ENCODE measurements around the gene STOML1.

STOML1 gene

DNA sequence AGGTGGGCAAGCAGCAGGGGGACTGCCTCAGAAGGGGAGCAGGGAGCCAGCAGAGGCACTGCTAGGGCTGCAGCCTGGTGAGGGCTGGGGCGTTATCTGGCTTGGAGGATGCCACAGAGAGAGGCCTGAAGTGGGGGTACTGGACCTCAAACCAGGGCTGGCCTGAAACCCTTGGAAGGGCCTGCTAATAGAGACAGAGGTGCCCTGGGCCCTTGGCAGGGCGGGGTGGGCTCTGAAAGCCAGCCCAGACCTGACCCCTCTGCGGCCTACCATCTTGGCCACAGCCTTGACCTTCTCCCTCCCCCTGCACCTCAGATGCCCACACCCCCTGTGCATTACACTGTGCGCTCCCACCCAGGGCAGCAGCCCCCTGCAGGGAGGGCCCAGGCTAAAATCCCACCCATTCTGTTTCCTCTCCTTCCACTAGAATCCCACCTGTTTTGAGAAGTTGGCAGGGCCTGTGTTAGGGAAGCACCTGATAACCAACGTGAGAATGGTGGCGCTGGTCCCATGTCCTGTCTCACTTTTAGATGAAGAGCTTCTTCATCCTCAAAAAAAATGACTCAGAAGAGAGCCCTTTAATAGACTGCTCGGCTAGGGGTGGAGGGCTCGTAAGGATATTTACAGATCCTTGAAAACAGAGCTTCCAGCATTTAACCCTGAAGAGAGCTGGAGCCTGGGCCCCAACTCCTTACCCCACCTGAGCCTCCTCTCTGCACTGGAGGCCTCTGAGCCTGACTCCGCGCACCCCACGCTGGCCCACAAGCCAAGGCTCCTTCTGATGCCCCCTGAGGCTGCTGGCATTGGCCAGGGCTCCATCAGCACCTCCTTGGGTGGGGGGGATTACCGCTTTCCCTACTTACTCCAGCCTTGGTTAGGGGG lies 36.0 kb downstream of the STOML1 start:
- no peak for TF ChIP-seq POLR2A (IDR thresholded peaks at IDR 0.05; ENCODE audit: low read depth, low read length)
- FAIRE-seq (no peak), DNase-seq (ENCODE audit: insufficient read length, low spot score) (no peak)

DNA sequence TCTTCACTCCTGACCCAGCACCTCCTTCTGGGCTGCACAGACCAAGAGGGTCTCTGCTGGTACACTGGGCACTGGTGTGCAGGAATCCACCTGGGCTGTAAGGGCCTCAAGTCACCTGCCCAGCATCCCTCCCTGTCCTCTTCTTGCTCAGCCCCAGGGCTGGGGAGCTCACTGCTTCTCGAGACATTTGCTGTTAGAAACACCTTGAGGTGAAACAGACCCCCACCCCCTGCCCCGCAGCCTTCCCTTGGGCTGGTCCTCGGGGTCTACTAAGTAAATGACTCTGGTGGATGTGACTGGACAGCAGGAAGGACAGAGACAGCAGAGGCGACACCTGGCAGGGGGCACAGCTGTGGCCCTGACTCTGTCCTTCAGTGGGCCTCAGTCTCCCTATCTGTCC lies 36.8 kb downstream of the STOML1 start:
- FAIRE-seq (no peak), DNase-seq (ENCODE audit: insufficient read length, low spot score) (no peak)
- no peak for TF ChIP-seq POLR2A (IDR thresholded peaks at IDR 0.05; ENCODE audit: low read depth, low read length)

DNA sequence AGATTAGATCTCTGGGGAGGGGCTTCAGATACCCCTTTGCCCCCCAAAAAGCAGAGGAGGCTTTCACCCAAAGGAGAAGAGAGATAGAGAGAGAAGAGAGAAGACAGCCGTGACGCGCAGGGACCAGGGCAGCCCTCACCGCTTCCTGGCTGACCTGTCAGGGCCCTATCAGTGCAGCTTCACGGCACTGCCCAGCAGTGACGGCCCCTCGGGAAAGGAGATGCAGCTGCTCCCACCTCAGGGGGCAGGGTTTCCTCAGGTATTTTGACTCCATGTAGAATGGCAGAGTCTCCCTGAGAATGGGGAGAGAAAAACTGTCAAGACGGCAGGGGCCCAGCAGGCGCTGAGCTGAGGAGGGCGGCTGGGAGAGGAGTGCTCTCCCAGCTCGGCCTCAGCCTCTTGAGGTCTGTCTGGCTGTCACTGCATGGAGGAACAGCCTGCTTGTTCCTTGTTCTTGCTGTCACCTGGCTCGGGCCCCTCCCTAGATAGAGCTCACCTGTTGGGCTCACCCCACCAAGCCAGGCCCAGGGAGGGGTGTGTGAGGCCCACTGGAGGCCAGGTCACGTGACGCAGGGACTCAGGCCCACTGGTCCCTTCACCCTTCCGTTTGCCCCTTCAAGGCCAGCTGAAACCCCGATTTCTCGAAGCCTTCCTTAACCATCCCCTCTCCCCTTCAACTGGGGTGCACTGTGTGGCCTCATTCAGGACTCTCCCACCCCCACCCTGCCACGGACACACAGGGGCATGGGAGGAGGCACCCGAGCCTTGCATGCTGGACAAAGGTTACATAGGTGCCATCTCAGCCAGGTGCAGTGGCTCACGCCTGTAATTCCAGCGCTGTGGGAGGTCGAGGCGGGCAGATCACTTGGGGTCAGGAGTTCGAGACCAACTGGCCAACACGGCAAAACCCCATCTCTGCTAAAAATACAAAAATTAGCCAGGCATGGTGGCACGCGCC lies 37.6 kb downstream of the STOML1 start:
- no peak for TF ChIP-seq POLR2A (IDR thresholded peaks at IDR 0.05; ENCODE audit: low read depth, low read length)
- FAIRE-seq = no peak
- DNase-seq (ENCODE audit: insufficient read length, low spot score) = no peak

DNA sequence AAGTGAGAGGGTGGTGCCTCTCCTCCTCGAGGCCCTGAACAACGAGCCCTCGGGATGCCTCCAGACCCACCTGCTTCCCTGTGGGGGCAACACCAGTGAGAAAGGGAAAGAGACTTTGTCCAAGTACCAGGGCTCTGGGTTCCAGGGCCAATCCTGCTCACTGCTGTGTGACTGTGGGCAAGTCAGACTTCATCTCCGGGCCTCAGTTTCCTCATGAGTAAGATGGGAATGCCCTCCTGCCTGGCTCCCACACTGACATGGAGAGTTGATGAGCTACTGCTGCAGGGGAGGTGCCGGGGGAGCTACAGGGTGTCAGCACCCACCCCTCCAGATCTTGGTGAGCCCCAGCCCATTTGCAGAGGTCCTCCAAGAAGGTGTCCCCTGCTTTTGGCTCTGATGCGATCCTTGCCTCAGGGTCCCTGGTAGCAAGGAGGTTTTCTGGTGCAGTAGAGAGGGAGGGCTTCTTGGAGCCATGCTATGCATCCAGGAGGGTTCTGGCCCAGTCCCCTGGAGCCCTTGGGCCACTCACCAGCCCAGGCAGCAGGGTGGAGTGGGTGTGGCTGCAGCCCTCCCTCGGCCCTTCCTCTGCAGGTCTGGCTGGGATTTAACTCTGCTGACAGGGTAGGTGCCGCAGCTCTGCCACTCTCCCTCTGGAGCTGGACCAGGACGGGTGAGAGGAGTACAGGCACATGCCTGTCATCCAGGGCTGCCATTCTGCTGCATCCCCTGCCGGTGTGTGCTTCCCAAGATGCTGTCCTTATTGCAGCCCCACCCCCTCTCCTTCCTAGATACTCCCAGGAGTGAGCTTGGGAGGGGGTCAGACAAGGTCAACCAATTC lies 39.0 kb downstream of the STOML1 start:
- DNase-seq (ENCODE audit: insufficient read length, low spot score) (no peak), FAIRE-seq (no peak)
- no peak for TF ChIP-seq POLR2A (IDR thresholded peaks at IDR 0.05; ENCODE audit: low read depth, low read length)

DNA sequence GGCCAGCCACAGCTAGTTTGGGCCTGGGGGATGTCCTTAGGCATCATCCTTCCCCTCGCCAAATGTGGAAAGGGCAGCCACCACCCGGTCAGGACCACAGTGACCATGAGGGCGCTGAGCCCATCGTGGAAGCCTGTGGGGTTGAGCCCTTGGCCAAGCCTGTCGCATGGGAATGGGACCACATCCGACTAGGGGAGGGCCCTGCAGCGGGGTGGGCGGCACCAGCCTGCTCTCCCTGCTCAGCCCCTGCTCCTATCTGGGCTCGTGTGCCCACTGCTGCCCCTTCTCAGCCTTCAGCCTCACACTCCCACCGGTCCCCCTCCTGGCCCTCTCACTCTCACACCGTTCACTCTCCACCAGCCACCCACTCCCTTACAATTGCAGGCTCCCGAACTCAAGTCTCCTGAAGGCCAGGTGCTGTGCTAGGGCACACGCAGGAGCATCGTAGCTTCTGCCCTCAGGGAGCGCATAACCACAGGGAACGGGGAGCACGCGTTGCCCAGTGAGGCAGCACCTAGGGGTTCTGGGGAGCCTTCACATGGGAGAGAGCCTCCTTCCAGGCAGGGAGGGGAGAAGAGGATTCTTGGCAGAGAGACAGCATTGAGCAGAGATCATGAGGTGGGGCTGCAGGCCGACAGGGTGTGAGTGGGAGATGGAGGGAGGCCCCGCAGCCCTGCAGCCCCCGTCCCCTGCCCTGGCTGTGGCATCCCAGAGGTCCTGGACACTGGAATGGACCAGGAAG lies 39.8 kb downstream of the STOML1 start:
- FAIRE-seq (no peak), DNase-seq (ENCODE audit: insufficient read length, low spot score) (no peak)
- TF ChIP-seq POLR2A (IDR thresholded peaks at IDR 0.05; ENCODE audit: low read depth, low read length) = no peak

DNA sequence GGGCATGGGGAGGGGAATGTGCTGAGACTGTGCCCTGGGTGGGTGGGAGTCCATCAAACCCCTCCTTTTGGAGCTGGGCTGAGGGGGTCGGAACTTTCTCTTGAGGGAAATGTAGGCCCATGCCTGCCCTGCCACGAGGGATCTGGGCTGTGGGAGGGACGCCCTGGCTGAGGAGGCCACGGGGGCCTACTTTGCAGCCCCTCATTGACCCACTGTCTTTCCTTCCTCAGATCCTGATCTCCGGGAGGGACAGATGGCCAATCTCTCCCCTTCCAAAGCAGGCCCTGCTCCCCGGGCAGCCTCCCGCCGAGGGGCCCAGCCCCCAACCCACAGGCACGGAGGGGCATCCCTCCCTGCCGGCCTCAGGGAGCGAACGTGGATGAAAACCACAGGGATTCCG lies 40.5 kb downstream of the STOML1 start:
- no peak for DNase-seq (ENCODE audit: insufficient read length, low spot score)
- no peak for TF ChIP-seq POLR2A (IDR thresholded peaks at IDR 0.05; ENCODE audit: low read depth, low read length)
- no peak for FAIRE-seq

DNA sequence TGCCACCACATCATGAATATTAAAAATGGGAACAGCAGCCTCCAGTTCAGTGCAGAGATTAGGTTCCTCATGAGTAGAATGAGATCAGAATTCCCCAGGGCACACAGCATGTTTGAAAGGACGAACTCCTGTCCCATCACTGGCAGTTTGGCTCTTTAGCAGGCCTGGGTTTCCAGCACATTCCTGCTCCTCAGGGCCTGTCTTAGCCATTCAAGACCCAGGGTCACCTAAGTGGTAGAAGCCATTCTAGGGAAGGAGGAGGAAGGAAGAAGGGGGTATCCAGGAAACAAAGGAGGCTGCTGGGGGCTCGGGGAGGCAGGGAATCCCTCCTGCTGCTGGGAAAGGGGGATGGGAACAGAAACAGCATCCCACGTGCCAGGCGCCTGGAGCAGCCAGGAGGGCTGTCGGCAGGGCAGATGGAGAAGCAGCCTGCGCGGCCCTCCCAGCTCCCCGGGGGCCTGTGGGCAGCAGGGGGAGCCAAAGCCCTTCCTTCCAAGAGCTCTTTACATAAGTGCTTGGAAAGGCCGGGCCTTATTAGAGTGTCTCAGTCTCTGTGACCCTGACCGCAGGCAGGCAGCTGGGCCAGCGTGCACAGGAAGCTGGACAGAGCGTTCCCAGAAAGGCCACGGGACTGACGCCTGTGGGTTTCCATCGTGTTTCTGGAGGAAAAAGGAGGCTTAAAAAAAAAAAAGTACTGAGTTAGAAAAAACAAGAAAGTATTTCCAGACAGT lies 41.1 kb downstream of the STOML1 start:
- FAIRE-seq (no peak), DNase-seq (ENCODE audit: insufficient read length, low spot score) (no peak)
- TF ChIP-seq POLR2A (IDR thresholded peaks at IDR 0.05; ENCODE audit: low read depth, low read length) = 0 out of 2 replicates have a peak, but pooled peaks have one; percentile 8

DNA sequence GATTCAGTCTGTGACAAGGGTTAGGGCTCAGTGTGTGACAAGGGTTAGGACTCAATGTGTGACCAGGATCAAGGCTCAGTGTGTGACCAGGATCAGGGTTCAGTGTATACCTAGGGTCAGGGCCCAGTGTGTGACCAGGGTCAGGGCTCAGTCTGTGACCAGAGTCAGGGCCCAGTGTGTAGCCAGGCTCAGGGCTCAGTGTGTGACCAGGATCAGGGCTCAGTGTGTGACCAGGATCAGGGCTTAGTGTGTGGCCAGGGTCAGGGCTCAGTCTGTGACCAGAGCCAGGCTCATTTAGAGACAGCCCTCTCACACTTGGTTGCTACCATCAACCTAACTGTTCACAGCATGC lies 41.6 kb downstream of the STOML1 start:
- DNase-seq (ENCODE audit: insufficient read length, low spot score) (no peak), FAIRE-seq (no peak)
- no peak for TF ChIP-seq POLR2A (IDR thresholded peaks at IDR 0.05; ENCODE audit: low read depth, low read length)

DNA sequence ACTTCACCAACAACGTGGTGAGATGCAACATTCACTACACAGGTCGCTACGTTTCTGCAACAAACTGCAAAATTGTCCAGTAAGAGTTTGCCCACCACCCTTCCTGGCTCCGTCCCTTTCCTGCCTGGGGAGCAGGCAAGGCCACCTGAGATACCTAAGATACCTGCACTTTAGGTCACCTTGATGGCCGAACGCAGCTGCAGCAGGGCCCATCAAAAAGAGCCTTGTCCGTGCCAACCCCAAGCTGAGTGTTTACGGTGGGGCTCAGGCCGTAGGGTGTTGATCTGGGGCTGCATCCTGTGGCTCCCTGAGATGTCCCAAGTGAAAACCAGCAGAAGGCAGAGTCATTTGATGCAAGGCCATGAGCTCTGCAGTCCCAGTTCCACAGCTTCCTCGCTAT lies 42.6 kb downstream of the STOML1 start:
- no peak for DNase-seq (ENCODE audit: insufficient read length, low spot score)
- no peak for FAIRE-seq
- no peak for TF ChIP-seq POLR2A (IDR thresholded peaks at IDR 0.05; ENCODE audit: low read depth, low read length)

DNA sequence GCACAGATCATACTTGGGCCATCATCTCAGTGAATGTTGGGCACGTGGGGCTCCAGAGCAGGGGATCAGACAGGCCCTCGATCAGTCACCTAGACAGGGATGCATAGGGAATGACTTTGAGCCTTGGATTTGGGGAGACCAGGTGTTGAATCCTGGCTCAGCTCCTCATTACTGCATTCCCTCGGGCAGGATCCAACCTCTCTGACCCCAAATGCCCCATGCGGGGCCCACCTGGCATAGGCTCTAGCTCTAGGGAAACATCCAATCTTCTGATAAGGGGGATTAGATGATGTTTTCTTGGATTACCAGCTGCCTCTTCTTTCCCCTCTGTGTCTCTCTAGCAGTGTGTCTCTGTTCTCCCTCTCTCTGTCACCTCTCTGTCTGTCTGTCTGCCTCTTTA lies 43.1 kb downstream of the STOML1 start:
- no peak for TF ChIP-seq POLR2A (IDR thresholded peaks at IDR 0.05; ENCODE audit: low read depth, low read length)
- FAIRE-seq (no peak), DNase-seq (ENCODE audit: insufficient read length, low spot score) (no peak)

DNA sequence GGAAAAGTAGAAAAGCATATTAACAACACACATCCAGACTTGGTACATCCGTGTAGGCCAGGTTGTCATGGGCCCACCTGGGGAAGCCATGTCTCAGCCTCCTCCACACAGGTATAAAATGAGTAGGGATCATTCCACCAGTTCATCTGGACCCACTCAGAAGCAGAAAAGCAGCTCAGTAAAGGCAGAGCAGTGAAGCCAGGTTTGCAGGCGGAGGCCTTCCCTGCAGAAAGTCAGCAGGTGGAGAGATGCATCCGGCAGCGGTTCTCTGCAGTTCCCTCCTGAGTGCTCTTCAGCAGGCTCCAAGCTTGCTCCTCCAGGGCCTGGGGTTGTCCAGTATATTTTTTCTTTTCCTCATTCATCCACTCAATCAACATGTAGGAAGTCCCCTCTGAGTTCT lies 43.7 kb downstream of the STOML1 start:
- FAIRE-seq (no peak), DNase-seq (ENCODE audit: insufficient read length, low spot score) (no peak)
- no peak for TF ChIP-seq POLR2A (IDR thresholded peaks at IDR 0.05; ENCODE audit: low read depth, low read length)

DNA sequence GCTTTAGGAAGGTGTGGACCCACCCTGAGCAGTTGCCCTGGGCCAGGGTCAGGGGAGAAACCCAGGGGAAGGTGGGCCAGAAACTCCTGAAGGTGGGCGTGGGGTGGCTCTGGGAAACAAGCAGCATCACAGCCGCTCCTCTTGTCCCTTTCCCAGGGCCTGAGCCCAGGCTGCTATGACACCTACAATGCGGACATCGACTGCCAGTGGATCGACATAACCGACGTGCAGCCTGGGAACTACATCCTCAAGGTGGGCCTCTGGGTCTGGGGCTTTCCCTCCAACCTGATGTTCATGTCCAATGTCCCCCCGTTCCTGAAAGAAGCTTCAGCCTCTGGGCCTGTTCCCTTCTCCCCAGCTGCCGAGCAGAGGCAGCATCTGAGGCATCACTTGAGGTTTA lies 44.4 kb downstream of the STOML1 start:
- no peak for TF ChIP-seq POLR2A (IDR thresholded peaks at IDR 0.05; ENCODE audit: low read depth, low read length)
- no peak for FAIRE-seq
- DNase-seq (ENCODE audit: insufficient read length, low spot score) = no peak
